GM21576 (cell line): ENCODE measurements around the gene NTRK2.
"Not testable (repeated sequence)": the region's sequence is repeated elsewhere in the genome, so short reads cannot be mapped to it uniquely, and the experiment has no call there.

Source experiments
- ATAC-seq: cut with Tn5 transposase; IDR thresholded peaks from one replicate; pipeline ENCODE4 v1.9.1; 2021; ENCODE audit warnings: mild to moderate bottlenecking, moderate library complexity; ENCODE audit not compliant: unreplicated experiment

NTRK2 gene

DNA sequence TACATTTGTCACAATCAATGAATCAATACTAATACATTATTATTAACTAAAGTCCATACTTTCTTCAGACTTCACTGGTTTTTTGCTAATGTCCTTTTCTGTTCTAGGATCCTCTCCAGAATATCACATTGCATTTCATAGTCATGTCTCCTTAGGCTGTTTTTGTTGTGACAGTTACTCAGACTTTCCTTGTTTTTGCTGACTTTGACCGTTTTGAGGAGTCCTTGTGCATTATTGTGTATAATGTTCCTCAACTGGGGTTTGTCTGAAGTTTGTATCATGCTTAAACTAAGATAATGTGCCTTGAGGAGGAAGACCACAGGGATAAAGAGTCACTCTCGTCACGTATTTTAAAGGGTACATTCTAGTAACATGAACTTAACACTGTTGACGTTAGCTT lies 376.9 kb downstream of the NTRK2 start:
- ATAC-seq = no peak

GRCh38 chr9:85053206-85053786 lies 383.8 kb downstream of the NTRK2 start:
- ATAC-seq = no peak

DNA sequence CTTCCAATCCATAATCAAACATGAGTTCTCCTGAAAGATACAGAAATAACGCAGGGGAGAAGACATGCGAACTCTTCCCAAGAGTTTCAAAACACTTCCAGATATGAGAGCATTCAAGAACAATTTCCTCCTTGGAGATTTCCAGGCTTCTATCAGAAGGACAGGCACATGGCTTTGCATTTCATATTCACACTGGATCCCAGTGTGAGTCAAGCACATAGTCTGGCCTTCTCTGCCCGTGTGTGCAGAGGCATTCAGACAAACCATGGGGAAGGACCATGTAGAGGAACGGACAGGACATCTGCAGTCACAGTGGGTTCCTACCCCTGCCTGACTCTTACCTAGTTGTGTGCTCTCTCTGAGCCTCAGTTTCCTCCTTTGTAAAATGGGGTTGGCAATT lies 384.5 kb downstream of the NTRK2 start:
- no peak for ATAC-seq

DNA sequence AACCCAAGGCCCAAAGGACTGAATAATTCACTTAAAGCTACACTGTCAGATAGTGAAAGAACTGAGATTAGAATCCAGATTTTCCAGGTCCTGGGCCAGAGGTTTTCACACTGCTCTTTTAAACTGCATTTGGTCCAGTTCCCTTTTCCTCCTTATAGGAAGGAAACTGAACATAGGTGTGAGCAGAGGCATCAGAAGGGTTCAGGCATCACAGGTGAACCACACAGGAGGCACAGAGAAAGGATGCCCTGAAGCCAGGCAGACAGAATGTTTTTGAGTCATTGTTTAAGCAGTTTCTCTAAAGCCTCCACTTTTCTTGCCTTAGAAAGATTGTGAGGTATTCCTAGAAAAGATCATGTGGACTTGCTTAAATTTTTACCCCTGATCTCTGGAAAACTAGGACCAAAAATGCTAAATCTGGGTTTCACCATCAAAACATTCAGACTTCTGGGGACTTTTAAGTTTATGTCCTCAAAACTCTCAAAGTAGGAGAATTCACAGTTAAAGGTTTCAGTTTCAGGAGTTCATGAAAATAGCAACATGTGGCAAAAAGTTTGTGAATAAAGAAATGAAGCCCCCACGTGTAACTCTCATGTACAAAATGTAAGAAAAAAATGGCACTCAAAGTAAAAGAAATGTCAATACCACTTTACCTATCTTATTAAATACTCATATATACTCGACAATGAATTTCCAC lies 386.1 kb downstream of the NTRK2 start:
- peak; percentile 68 for ATAC-seq

GRCh38 chr9:85056203-85056572 lies 386.7 kb downstream of the NTRK2 start:
- ATAC-seq = peak; percentile 59

- no peak for ATAC-seq
Measured at GRCh38 chr9:85061969-85062368, 392.4 kb downstream of the NTRK2 start.

DNA sequence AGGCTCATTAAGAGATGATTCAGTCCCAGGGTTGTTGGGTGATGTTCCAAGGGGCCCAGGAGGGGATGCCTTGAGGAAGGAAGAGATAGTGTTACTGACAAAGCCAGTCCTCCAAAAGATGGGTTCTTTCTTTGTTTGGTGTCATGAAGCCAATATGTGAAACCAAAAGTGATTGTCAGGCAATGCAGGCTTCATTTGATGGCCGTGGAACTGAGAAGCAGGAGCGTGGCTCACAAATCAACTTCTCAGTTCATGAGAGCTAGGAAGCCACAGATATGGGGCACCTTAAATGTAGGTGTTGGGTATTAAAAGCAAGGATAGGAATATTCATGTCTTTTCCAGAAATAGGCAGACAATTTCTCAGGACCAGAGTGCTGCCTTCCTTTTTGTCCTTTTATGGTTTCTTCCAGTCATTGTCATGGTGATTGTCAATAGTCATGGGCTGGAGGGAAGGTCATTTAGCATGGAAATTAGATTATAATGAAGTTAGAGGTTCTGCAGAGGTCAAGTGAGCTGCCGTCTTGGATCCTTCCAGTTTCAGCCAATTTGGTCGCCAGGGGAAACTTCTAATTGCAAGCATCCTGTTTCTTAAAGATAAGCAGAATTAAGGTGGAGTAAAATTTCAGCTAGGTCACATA lies 393.0 kb downstream of the NTRK2 start:
- ATAC-seq = no peak

DNA sequence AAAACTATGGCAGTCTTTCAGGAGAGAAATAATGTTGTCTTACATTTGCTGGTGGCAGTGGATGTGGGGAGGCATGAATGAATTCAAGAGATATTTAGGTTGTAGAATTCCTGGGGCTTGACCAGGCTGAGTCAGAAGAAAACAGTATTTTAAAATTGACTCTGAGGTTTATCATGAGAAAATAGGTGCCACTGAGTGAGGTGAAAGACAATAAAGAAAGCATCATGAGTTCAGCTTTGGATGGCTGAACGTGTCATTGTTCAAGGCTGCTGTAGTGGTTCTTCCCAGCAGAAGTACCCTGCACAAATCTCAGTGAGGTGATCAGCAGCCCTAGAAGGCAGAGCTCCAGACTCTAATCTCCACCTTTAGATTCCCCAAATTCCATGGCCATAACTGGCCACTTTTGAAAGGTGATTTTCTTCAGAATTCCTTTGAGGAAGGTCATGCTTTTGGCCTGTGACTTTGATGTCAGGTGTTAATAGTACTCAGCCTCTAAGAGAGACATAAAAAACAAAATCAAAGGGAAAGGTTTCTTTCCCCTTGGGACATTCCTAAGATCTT lies 395.4 kb downstream of the NTRK2 start:
- ATAC-seq = no peak

DNA sequence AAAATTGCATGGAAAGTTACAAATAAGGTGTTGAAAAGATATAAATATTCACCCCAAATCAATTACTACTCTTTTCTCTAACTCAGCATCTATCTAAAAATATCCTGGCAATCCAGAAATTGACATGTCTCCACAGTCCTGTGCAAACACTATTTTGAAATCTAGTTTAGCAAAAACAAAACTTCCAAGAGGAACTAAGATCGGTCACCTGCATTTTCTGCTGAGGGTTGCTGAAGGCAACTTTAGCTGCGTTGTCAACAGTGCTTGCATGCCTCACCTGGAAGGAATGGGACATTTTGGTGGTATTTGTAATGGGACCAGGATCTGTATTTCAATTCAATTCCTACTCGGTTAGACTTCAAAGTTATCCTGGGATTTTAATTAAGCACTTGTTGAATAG lies 398.3 kb downstream of the NTRK2 start:
- peak; percentile 76 for ATAC-seq

GRCh38 chr9:85069421-85069820 lies 399.9 kb downstream of the NTRK2 start:
- not testable (repeated sequence) for ATAC-seq
